SK-N-SH (cell line): ENCODE data around the gene KRT14. TPM values are rescaled to one million over a fixed set of nuclear protein-coding genes. Genes with fewer than 3 reads are reported as not detected.

Experiments
- CTCF ChIA-PET: fragments of 300-600, 350-600 bp; formaldehyde crosslinking; extraction: SDS; loops from one replicate; lab custom pipeline; 2021; lab: Yijun Ruan, JAX
- POLR2A ChIA-PET: fragments of 350-600 bp; sonication (Branson Sonifier 250); formaldehyde crosslinking; extraction: SDS; loops from one replicate; lab custom pipeline; 2020; ENCODE audit warnings: antibody characterized with exemption, inconsistent platforms; lab: Yijun Ruan, JAX
- DNase-seq: peaks from one replicate; pipeline ENCODE4 v3.0.0; 2012
- H2AFZ ChIP-seq: fragments of 200-600 bp; sonication (generic); 2 replicates; pipeline ENCODE4 v1.8.1; 2016; ENCODE audit warnings: antibody characterized with exemption, mild to moderate bottlenecking, low read depth
- H3F3A ChIP-seq: fragments of 200-600 bp; sonication (generic); replicated peaks from 2 replicates; pipeline ENCODE3; 2016; ENCODE audit warnings: antibody characterized with exemption, mild to moderate bottlenecking; ENCODE audit not compliant: insufficient read depth
- H3K27ac ChIP-seq, 2 experiments: fragments of 200-500 bp in 1 of 2; fragments of 200-600 bp in 1 of 2; sonication (Bioruptor generic) in 1 of 2; sonication (generic), shearing (Covaris generic) in 1 of 2; 2 replicates each; pipeline versions ENCODE4 v1.5.1 to v1.6.1; 2014 to 2016; ENCODE audit warnings: low read depth in 2 of 2, inconsistent platforms in 1 of 2, low read length in 1 of 2, mild to moderate bottlenecking in 1 of 2, mixed read lengths in 1 of 2
- H3K27me3 ChIP-seq: fragments of 200-600 bp; sonication (generic), shearing (Covaris generic); 2 replicates; pipeline ENCODE4 v1.6.1; 2016; ENCODE audit warnings: mixed run types; ENCODE audit not compliant: insufficient read depth
- H3K36me3 ChIP-seq, 2 experiments: fragments of 200-500 bp in 1 of 2; fragments of 200-600 bp in 1 of 2; sonication (Bioruptor generic) in 1 of 2; sonication (generic) in 1 of 2; replicated peaks in 1 of 2; 2 replicates each; pipeline versions ENCODE3 to v1.5.1; 2014 to 2016; ENCODE audit warnings: low read length in 1 of 2, mild to moderate bottlenecking in 1 of 2; ENCODE audit not compliant: insufficient read depth in 2 of 2, control insufficient read depth in 1 of 2
- H3K4me1 ChIP-seq, 2 experiments: fragments of 200-500 bp in 1 of 2; fragments of 200-600 bp in 1 of 2; sonication (Bioruptor generic) in 1 of 2; sonication (generic), shearing (Covaris generic) in 1 of 2; 2 replicates each; pipeline versions ENCODE4 v1.5.1 to v1.6.1; 2014 to 2016; ENCODE audit warnings: low read depth in 1 of 2, low read length in 1 of 2, mixed run types in 1 of 2; ENCODE audit not compliant: insufficient read depth in 2 of 2, control insufficient read depth in 1 of 2
- H3K4me2 ChIP-seq: fragments of 200-600 bp; sonication (generic), shearing (Covaris generic); 2 replicates; pipeline ENCODE4 v1.6.1; 2017; ENCODE audit warnings: mixed run types
- H3K4me3 ChIP-seq, 2 experiments: fragments of 200-500 bp in 1 of 2; fragments of 200-600 bp in 1 of 2; sonication (Bioruptor generic) in 1 of 2; sonication (generic), shearing (Covaris generic) in 1 of 2; 2 replicates each; pipeline versions ENCODE4 v1.5.1 to v1.8.1; 2014 to 2016; ENCODE audit warnings: low read depth in 2 of 2, inconsistent platforms in 1 of 2, low read length in 1 of 2, mild to moderate bottlenecking in 1 of 2, mixed read lengths in 1 of 2, moderate library complexity in 1 of 2
- H3K79me2 ChIP-seq: fragments of 200-600 bp; sonication (generic); 2 replicates; pipeline ENCODE4 v1.8.1; 2017; ENCODE audit warnings: mild to moderate bottlenecking; ENCODE audit not compliant: insufficient read depth
- H3K9ac ChIP-seq: fragments of 200-600 bp; sonication (generic); 2 replicates; pipeline ENCODE4 v1.6.1; 2017; ENCODE audit warnings: mixed run types
- H3K9me2 ChIP-seq: fragments of 200-600 bp; sonication (generic); 2 replicates; pipeline ENCODE4 v1.6.1; 2017; ENCODE audit warnings: mixed run types
- H3K9me3 ChIP-seq: fragments of 200-600 bp; sonication (generic); 2 replicates; pipeline ENCODE4 v1.6.1; 2017; ENCODE audit warnings: mixed run types, mild to moderate bottlenecking, moderate library complexity
- H4K20me1 ChIP-seq: fragments of 200-600 bp; sonication (generic); 2 replicates; pipeline ENCODE4 v1.6.1; 2017; ENCODE audit warnings: mild to moderate bottlenecking, mixed run types; ENCODE audit not compliant: insufficient read depth
- CHD2 ChIP-seq: fragments of 150-350 bp; IDR thresholded peaks from 2 replicates; pipeline ENCODE4 v1.6.1; 2018; ENCODE audit warnings: low read length; ENCODE audit not compliant: partially characterized antibody
- EP300 ChIP-seq, 2 experiments: IDR thresholded peaks; 2 replicates each; pipeline versions ENCODE4 v1.4.0 to v1.6.1; 2012; ENCODE audit warnings: borderline replicate concordance in 1 of 2, low read depth in 1 of 2, low read length in 1 of 2
- EZH2phosphoT487 ChIP-seq: fragments of 200-600 bp; sonication (generic); IDR thresholded peaks from 2 replicates; pipeline ENCODE4 v1.6.1; 2017; ENCODE audit warnings: low read depth, mixed run types, mild to moderate bottlenecking, antibody characterized with exemption, moderate library complexity, borderline replicate concordance
- FOXJ3 ChIP-seq: sonication (generic); formaldehyde crosslinking; IDR thresholded peaks from 2 replicates; pipeline ENCODE4 v1.5.1; 2020; ENCODE audit warnings: mild to moderate bottlenecking, missing genetic modification reagents
- FOXM1 ChIP-seq: IDR thresholded peaks from 2 replicates; pipeline ENCODE4 v1.4.0; 2012; ENCODE audit warnings: low read depth, mild to moderate bottlenecking
- GABPA ChIP-seq: IDR thresholded peaks from 2 replicates; pipeline ENCODE4 v1.4.0; 2012; ENCODE audit warnings: low read depth, mild to moderate bottlenecking
- MEF2A ChIP-seq: IDR thresholded peaks from 2 replicates; pipeline ENCODE4 v1.4.0; 2012; ENCODE audit warnings: low read depth, borderline replicate concordance
- SIN3A ChIP-seq: IDR thresholded peaks from 2 replicates; pipeline ENCODE4 v1.6.1; 2012; ENCODE audit warnings: low read depth, mild to moderate bottlenecking, low read length, moderate library complexity, borderline replicate concordance
- SMC3 ChIP-seq: IDR thresholded peaks from 2 replicates; pipeline ENCODE4 v1.6.1; 2012; ENCODE audit warnings: low read depth, low read length, improper control_type of control experiment
- YY1 ChIP-seq: IDR thresholded peaks from 2 replicates; pipeline ENCODE4 v1.4.0; 2012; ENCODE audit warnings: low read depth, mild to moderate bottlenecking
- WGBS: methylation state at CpG from one replicate; pipeline ENCODE4 v1.1.6; 2017; ENCODE audit warnings: low lambda C conversion rate; 5-methylcytosine and 5-hydroxymethylcytosine counted together
- polyA plus RNA-seq, 3 experiments: library from polyadenylated mRNA; depleted of rRNA; stranded (reverse); fragments of >200 nt; gene quantifications; 2 replicates each; pipeline ENCODE4 v1.2.3, GENCODE V29; 2012
- TF ChIP-seq, protein P1 (sequence below): IDR thresholded peaks from 2 replicates; pipeline ENCODE4 v1.4.0; 2012; ENCODE audit warnings: low read depth, borderline replicate concordance
- TF ChIP-seq, protein P2 (sequence below): fragments of 150-350 bp; IDR thresholded peaks from 2 replicates; pipeline ENCODE4 v1.6.1; 2016; ENCODE audit warnings: mild to moderate bottlenecking, low read depth, low read length
- TF ChIP-seq, protein P3 (sequence below): IDR thresholded peaks from 2 replicates; pipeline ENCODE4 v1.4.0; 2012; ENCODE audit warnings: low read depth, borderline replicate concordance
- TF ChIP-seq, protein P4 (sequence below): IDR thresholded peaks from 2 replicates; pipeline ENCODE4; 2012
- TF ChIP-seq, protein P5 (sequence below): fragments of 150-350 bp; IDR thresholded peaks from 2 replicates; pipeline ENCODE4 v1.6.1; 2017; ENCODE audit warnings: antibody characterized with exemption, low read length, low read depth, borderline replicate concordance
- TF ChIP-seq, protein P6 (sequence below): fragments of 200-600 bp; sonication (generic); IDR thresholded peaks from 2 replicates; pipeline ENCODE4 v1.6.1; 2017; ENCODE audit warnings: antibody characterized with exemption, mild to moderate bottlenecking, moderate library complexity

The KRT14 gene
- polyA plus RNA-seq, 1 of the 3 experiments (the other 2 are of a cell fraction), result not detected

DNA sequence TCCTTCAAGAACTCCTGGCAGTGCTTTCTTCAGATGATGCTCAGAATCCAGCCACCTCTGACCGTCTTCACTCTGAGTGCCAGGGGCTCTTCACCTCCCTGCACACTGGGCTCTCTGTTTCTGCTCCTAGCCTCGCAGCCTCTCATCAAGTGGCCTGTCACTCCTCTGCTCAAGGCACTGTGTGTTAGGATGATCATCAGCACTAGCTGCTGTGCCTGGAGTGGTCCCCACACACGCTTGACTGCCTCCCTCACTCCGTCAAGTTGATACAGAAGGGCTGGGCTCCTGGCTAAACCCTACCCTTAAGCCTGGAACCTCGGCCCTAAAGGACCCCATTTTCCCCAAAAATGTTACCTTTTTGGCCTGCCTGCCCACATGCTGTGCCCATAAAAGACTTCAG is 30.4 kb downstream of the KRT14 start:
- WGBS, result 44% methylated on average over 5 of the region's 5 CpGs
- H3K79me2 ChIP-seq, result no peaks in the 10 kb centered on the region
- peaks cover 4% of the 10 kb centered on the region for H3F3A ChIP-seq
- H4K20me1 ChIP-seq, result no peaks in the 10 kb centered on the region
- DNase-seq, result no peak
- H3K4me2 ChIP-seq, result no peak overlapping the region
- no peak overlapping the region for H3K27ac ChIP-seq
- no peak overlapping the region for H2AFZ ChIP-seq
- peaks cover 28% of the 10 kb centered on the region; the same call in 1 of the 2 replicates for H3K27me3 ChIP-seq
- ChIA-PET POLR2A (no interaction called here), CTCF (interaction anchor here (3.9 to 25.5 kb wide), 3 partner anchors 22 to 108 kb away, joined by 14 to 646 read pairs (median 534); no protein-coding TSS in a partner anchor)
- H3K9me3 ChIP-seq, result no peaks in the 10 kb centered on the region
- H3K36me3 ChIP-seq, result no peaks in the 10 kb centered on the region
- H3K4me1 ChIP-seq, result no peaks in the 10 kb centered on the region; a peak in 1 of 4 replicates
- no peak overlapping the region for H3K4me3 ChIP-seq
- H3K9ac ChIP-seq, result no peak overlapping the region
- H3K9me2 ChIP-seq, result no peaks in the 10 kb centered on the region
- TF ChIP-seq, protein P1, sequence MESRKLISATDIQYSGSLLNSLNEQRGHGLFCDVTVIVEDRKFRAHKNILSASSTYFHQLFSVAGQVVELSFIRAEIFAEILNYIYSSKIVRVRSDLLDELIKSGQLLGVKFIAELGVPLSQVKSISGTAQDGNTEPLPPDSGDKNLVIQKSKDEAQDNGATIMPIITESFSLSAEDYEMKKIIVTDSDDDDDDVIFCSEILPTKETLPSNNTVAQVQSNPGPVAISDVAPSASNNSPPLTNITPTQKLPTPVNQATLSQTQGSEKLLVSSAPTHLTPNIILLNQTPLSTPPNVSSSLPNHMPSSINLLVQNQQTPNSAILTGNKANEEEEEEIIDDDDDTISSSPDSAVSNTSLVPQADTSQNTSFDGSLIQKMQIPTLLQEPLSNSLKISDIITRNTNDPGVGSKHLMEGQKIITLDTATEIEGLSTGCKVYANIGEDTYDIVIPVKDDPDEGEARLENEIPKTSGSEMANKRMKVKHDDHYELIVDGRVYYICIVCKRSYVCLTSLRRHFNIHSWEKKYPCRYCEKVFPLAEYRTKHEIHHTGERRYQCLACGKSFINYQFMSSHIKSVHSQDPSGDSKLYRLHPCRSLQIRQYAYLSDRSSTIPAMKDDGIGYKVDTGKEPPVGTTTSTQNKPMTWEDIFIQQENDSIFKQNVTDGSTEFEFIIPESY, result no peak
- TF ChIP-seq, protein P2, sequence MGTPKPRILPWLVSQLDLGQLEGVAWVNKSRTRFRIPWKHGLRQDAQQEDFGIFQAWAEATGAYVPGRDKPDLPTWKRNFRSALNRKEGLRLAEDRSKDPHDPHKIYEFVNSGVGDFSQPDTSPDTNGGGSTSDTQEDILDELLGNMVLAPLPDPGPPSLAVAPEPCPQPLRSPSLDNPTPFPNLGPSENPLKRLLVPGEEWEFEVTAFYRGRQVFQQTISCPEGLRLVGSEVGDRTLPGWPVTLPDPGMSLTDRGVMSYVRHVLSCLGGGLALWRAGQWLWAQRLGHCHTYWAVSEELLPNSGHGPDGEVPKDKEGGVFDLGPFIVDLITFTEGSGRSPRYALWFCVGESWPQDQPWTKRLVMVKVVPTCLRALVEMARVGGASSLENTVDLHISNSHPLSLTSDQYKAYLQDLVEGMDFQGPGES, result no peak
- TF ChIP-seq, protein P3, sequence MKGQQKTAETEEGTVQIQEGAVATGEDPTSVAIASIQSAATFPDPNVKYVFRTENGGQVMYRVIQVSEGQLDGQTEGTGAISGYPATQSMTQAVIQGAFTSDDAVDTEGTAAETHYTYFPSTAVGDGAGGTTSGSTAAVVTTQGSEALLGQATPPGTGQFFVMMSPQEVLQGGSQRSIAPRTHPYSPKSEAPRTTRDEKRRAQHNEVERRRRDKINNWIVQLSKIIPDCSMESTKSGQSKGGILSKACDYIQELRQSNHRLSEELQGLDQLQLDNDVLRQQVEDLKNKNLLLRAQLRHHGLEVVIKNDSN, result no peak
- no peak for TF ChIP-seq EZH2phosphoT487
- no peak for TF ChIP-seq SMC3
- no peak for TF ChIP-seq SIN3A
- no peak for TF ChIP-seq CHD2
- no peak for TF ChIP-seq FOXM1
- TF ChIP-seq, protein P4, sequence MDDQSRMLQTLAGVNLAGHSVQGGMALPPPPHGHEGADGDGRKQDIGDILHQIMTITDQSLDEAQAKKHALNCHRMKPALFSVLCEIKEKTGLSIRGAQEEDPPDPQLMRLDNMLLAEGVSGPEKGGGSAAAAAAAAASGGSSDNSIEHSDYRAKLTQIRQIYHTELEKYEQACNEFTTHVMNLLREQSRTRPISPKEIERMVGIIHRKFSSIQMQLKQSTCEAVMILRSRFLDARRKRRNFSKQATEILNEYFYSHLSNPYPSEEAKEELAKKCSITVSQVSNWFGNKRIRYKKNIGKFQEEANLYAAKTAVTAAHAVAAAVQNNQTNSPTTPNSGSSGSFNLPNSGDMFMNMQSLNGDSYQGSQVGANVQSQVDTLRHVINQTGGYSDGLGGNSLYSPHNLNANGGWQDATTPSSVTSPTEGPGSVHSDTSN, result no peak
- no peak for TF ChIP-seq FOXJ3
- TF ChIP-seq MEF2A, result no peak
- no peak for TF ChIP-seq YY1
- no peak for TF ChIP-seq GABPA
- TF ChIP-seq EP300 (IDR thresholded peaks at IDR 0.05; ENCODE audit: borderline replicate concordance in 1 of 2, low read depth in 1 of 2, low read length in 1 of 2), result no peak
- TF ChIP-seq, protein P5, sequence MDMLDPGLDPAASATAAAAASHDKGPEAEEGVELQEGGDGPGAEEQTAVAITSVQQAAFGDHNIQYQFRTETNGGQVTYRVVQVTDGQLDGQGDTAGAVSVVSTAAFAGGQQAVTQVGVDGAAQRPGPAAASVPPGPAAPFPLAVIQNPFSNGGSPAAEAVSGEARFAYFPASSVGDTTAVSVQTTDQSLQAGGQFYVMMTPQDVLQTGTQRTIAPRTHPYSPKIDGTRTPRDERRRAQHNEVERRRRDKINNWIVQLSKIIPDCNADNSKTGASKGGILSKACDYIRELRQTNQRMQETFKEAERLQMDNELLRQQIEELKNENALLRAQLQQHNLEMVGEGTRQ, result no peak
- TF ChIP-seq, protein P6, sequence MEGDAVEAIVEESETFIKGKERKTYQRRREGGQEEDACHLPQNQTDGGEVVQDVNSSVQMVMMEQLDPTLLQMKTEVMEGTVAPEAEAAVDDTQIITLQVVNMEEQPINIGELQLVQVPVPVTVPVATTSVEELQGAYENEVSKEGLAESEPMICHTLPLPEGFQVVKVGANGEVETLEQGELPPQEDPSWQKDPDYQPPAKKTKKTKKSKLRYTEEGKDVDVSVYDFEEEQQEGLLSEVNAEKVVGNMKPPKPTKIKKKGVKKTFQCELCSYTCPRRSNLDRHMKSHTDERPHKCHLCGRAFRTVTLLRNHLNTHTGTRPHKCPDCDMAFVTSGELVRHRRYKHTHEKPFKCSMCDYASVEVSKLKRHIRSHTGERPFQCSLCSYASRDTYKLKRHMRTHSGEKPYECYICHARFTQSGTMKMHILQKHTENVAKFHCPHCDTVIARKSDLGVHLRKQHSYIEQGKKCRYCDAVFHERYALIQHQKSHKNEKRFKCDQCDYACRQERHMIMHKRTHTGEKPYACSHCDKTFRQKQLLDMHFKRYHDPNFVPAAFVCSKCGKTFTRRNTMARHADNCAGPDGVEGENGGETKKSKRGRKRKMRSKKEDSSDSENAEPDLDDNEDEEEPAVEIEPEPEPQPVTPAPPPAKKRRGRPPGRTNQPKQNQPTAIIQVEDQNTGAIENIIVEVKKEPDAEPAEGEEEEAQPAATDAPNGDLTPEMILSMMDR, result no peak
